Germinal center (tissue), 1 donor: ENCODE results near the gene KAZN.

Experiments
- DNase-seq: peaks from one replicate; pipeline ENCODE4 v3.0.0; 2012; ENCODE audit warnings: mixed read lengths, low spot score

KAZN gene

GRCh38 chr1:15145327-15145726, 546.8 kb downstream of the KAZN start:
- no peak for DNase-seq

DNA sequence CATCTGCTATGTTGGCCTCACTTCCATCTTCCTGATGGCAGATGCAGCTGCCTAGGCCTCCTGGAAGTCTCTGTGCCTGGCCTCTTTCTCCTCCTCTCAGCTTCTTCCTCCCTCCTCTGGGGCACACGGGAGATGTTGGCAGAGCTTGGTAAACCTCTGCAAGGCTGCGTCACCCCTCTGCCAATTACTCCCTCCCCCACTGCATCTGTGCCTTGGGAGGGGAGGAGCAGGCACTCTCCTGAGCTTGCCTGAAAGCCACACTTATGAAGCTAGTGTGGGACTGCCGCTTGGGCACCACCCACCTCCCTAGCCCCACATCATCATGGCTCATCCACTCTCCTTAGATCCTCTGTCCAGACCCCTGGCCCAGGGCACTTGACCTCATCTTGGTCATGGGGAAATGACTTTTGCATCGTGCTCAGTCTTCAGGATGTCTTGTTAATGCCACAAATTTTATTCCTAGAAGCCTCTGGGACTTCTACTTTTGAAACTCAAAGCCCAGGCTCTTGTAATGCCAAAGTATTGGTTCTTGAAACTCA, 547.7 kb downstream of the KAZN start:
- no peak for DNase-seq

DNA sequence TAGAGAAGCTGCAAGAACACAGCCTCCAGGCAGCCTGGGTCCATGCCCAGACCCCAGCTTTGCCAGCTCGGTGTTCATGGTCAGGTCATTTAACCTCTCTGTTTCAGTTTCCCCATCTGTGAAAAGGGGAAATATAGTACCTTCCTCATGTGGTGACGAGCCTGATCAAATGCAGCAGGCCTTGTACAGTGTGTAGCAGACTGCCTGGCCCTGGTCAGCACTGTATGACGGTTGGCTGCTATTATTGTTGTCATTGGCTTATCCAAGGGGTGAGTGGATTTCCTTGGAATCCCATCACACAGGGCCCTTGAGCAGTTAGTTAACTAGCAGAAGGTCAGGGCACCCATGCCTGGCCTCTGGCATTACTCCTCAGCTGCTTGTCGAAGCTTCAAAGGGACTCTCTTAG, 548.5 kb downstream of the KAZN start:
- no peak for DNase-seq

GRCh38 chr1:15148004-15148403, 549.5 kb downstream of the KAZN start:
- DNase-seq, result no peak

- no peak for DNase-seq
Measured at GRCh38 chr1:15148475-15148874, 550.0 kb downstream of the KAZN start.

DNA sequence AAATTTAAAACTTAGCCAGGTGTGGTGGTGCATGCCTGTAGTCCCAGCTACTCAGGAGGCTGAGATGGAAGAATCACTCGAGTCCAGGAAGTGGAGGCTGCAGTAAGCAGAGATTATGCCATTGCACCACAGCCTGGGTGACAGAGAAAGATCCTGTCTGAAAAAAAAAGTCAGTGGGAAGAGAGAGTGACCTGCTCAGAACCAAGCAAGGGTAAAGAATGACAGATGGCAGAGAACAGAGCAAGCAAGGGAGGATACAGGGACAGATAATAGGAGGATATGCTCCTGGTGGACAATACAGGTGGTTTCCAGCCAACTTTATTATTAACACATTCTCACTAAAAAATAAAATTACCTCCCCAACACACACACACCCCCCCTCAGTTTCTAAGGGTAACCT, 550.5 kb downstream of the KAZN start:
- no peak for DNase-seq

GRCh38 chr1:15150376-15150775, 551.9 kb downstream of the KAZN start:
- no peak for DNase-seq

DNA sequence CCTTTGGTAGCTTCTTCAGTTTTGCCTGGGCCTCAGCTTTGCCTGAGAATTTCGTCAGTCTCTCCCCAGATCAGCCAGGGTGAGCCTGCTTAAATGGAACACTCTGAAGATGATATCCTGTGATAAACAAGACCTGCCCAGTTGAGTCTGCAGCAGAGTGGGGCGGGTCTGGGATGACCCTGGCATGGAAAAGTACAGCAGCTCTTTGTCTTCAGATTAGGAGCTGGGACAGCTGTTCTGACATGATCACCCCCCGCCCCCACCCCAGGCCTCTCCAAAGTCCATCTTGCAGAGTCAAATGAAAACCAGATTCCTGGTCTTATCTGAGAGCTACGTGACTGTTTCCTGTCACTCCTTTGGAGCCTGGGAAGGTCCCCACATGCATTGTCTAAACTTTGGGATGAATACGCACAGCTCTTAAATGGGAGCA, 552.9 kb downstream of the KAZN start:
- DNase-seq, result no peak

- DNase-seq, result no peak
Measured at GRCh38 chr1:15151871-15152270, 553.4 kb downstream of the KAZN start.

GRCh38 chr1:15152318-15153183, 554.1 kb downstream of the KAZN start:
- DNase-seq, result no peak

DNA sequence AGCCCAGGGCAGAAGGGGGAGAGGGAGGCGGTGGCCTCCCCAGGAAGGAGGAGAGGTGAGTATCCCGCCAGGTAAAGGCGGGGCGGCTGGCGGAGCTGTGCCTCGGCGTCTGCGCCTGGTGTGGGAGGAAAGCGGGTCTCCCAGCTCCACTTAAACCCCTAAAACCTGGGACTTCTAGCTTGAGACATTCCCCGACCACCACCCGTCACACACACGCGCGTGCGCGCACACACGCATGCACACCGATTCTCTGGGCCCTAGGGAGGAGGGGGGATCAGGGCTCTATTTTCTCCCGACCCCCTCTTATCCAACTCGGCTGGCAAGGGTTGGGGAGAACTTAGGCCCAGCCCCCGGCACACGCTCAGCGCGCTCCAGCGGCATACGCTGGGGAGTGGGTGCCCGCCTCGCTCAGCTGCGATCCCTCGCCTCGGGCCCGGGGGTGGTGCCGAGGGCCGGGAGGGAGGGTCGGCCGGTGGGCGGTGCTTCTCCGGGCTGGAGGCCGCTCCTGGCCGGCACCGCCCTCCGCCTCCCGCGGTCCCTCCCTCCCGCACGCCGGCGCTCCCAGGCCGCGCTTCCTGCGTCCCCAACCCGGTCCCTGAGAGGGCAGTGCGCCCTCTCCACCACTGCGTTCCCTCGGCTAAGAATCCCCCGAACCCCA, 554.8 kb downstream of the KAZN start, which contains the start of gene TMEM51:
TSS of gene TMEM51 (plus strand) at position 564 of the 658 bp plus-strand sequence. CDS start 61,341 bp downstream, outside the sequence.
- no peak for DNase-seq

GRCh38 chr1:15153842-15154479, 555.5 kb downstream of the KAZN start:
- peak; percentile 19 for DNase-seq

GRCh38 chr1:15154480-15155036, 556.1 kb downstream of the KAZN start:
- DNase-seq, result no peak

- no peak for DNase-seq
Measured at GRCh38 chr1:15155191-15155590, 556.7 kb downstream of the KAZN start.

- no peak for DNase-seq
Measured at GRCh38 chr1:15155888-15156741, 557.6 kb downstream of the KAZN start.

GRCh38 chr1:15156807-15157380, 558.4 kb downstream of the KAZN start:
- no peak for DNase-seq

DNA sequence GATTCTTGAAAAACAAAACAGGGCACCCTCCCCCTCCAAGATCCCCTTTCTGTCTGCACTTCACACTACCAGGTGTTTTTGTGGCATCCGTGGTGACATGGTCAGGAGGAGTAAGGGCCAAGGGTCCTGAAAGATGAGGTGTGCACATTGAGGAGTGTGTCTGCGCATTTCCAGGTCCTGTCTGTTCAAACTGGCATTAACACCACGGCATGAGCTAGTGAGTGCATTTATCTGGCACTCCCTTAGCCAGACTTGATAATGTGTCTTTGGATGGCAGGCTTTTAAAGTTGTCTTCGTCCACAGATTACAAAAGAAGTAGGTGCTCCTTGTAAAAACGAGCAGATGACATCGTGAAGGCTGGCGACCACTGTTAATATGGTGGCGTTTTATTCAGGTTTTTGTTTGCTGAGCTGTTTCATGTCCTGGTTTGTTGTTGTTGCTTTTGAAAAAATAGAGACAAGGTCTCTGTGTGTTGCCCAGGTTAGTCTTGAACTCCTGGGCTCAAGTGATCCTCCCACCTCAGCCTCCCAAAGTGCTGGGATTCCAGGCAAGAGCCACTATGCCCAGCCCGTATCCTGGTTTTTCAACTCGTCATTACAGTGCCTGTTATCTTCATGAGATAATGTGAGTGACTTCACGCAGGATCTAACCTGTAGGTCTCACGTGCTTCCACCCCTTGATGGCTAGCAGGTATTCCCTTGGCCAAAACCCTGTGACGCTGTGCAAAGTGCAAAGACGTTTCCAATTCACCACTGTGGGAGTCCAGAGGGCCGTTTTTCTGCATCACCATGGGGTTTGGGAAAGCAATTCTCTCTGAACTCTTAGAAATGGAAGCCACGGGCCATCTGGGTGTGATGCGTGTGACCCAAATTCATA, 559.3 kb downstream of the KAZN start:
- DNase-seq, result no peak

GRCh38 chr1:15158506-15159165, 560.2 kb downstream of the KAZN start:
- no peak for DNase-seq

DNA sequence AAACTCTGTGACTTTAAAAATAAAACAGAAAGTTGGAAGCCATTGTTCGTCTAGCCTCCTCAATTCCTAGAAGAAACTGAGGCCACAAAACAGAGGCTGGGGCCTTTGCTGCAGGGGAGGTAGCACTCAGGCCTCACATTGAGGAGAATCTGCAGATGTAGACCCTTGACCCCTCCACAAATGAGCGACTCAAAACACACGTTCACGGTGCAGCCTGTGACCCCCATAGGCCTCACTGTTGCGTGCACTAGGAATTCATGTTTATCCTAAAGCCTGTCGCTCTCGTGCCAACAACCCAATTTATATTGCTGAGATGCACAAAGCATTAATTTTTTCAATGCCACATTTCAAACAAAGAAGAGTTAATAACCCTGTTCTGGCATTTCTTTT, 560.7 kb downstream of the KAZN start:
- no peak for DNase-seq
